DND-41 (cell line): Measurements from ENCODE around the gene GLE1.

Experiments
- CTCF ChIP-seq: IDR thresholded peaks from 2 replicates; pipeline ENCODE4 v1.5.1; 2012; ENCODE audit warnings: borderline replicate concordance, low read length, moderate library complexity, mild to moderate bottlenecking; ENCODE audit not compliant: poor library complexity, severe bottlenecking; ENCODE audit errors: extremely low read depth
- EZH2 ChIP-seq: IDR thresholded peaks from 3 replicates; pipeline ENCODE4 v1.6.1; 2012; ENCODE audit warnings: borderline replicate concordance, low read depth, mild to moderate bottlenecking, moderate library complexity, low read length, inconsistent platforms; ENCODE audit not compliant: severe bottlenecking

- no peak for TF ChIP-seq EZH2
- no peak for TF ChIP-seq CTCF
These were observed 49.8 kb downstream of the GLE1 start for GRCh38 chr9:128554155-128554862.
